Immature natural killer cell (primary cell): ENCODE measurements around the gene NUDT14. TPM values are rescaled to one million over a fixed set of nuclear protein-coding genes. Genes with fewer than 3 reads are reported as not detected.

Experiments used
- DNase-seq, 3 donors: peaks; one replicate each; pipeline ENCODE4 v3.0.0; 2022; ENCODE audit warnings: mixed read lengths in 1 of 3
- H3K27ac Mint-ChIP-seq, 6 donors: one replicate each; pipeline ENCODE4 v1.8.0; 2020; ENCODE audit warnings: mixed read lengths in 6 of 6, mild to moderate bottlenecking in 5 of 6, inconsistent platforms in 4 of 6, moderate library complexity in 3 of 6
- H3K27me3 Mint-ChIP-seq, 3 donors: one replicate each; pipeline ENCODE4 v1.8.0; 2020 to 2021; ENCODE audit warnings: low read depth in 3 of 3, mild to moderate bottlenecking in 3 of 3, mixed read lengths in 3 of 3, moderate library complexity in 3 of 3, inconsistent platforms in 1 of 3
- H3K36me3 Mint-ChIP-seq, 3 donors: one replicate each; pipeline ENCODE4 v1.8.0; 2020; ENCODE audit warnings: mixed read lengths in 3 of 3, inconsistent platforms in 2 of 3, mild to moderate bottlenecking in 2 of 3
- H3K4me1 Mint-ChIP-seq, 2 donors: one replicate each; pipeline ENCODE4 v1.8.0; 2020; ENCODE audit warnings: inconsistent platforms in 2 of 2, mild to moderate bottlenecking in 2 of 2, mixed read lengths in 2 of 2, moderate library complexity in 1 of 2
- H3K4me3 Mint-ChIP-seq, 5 donors: one replicate each; pipeline ENCODE4 v1.8.0; 2020; ENCODE audit warnings: mild to moderate bottlenecking in 5 of 5, mixed read lengths in 5 of 5, inconsistent platforms in 3 of 5, moderate library complexity in 3 of 5
- H3K9me3 Mint-ChIP-seq, 6 donors: one replicate each; pipeline ENCODE4 v1.8.0; 2020; ENCODE audit warnings: mild to moderate bottlenecking in 6 of 6, mixed read lengths in 6 of 6, inconsistent platforms in 4 of 6, moderate library complexity in 3 of 6
- polyA plus RNA-seq, 3 donors: library from polyadenylated mRNA; unstranded; fragments of 300-500 nt; fragmentation: Illumina TruSeq; gene quantifications; one replicate each; pipeline ENCODE4 v1.2.3, GENCODE V29; 2021

NUDT14 gene
- polyA plus RNA-seq, 3 donors from 2014 or later = 21.9 to 29.7 (median 27.3) TPM

- Mint-ChIP-seq H3K4me3 (no peak overlapping the region), H3K27ac (no peak overlapping the region), H3K36me3 (peaks cover 3 to 10% (median 5%) of the 10 kb centered on the region in 3 donors), H3K9me3 (peaks cover 0 to 6% (median 0%) of the 10 kb centered on the region in 6 donors), H3K27me3 (peaks cover 0 to 3% (median 0%) of the 10 kb centered on the region in 3 donors), H3K4me1 (no peaks in the 10 kb centered on the region)
- DNase-seq = no peak
These were observed 36.3 kb downstream of the NUDT14 start for GRCh38 chr14:105144666-105145380.

GRCh38 chr14:105144026-105144665, 37.0 kb downstream of the NUDT14 start:
- H3K27me3 Mint-ChIP-seq = peaks cover 0 to 3% (median 0%) of the 10 kb centered on the region in 3 donors
- no peaks in the 10 kb centered on the region for H3K4me1 Mint-ChIP-seq
- H3K27ac Mint-ChIP-seq = no peak overlapping the region
- no peak for DNase-seq
- peaks cover 0 to 6% (median 0%) of the 10 kb centered on the region in 6 donors for H3K9me3 Mint-ChIP-seq
- H3K4me3 Mint-ChIP-seq = no peak overlapping the region
- peaks cover 3 to 10% (median 5%) of the 10 kb centered on the region in 3 donors for H3K36me3 Mint-ChIP-seq

- no peaks in the 10 kb centered on the region for H3K4me1 Mint-ChIP-seq
- no peak overlapping the region for H3K4me3 Mint-ChIP-seq
- DNase-seq = no peak
- H3K27me3 Mint-ChIP-seq = peaks cover 0 to 3% (median 0%) of the 10 kb centered on the region in 3 donors
- H3K27ac Mint-ChIP-seq = no peak overlapping the region
- peaks cover 0 to 6% (median 0%) of the 10 kb centered on the region in 6 donors for H3K9me3 Mint-ChIP-seq
- H3K36me3 Mint-ChIP-seq = peaks cover 3 to 10% (median 5%) of the 10 kb centered on the region in 3 donors
These were observed 37.6 kb downstream of the NUDT14 start for GRCh38 chr14:105143451-105144025.

- Mint-ChIP-seq H3K27me3 (peaks cover 0 to 3% (median 0%) of the 10 kb centered on the region in 3 donors), H3K36me3 (peaks cover 3 to 10% (median 5%) of the 10 kb centered on the region in 3 donors), H3K4me1 (no peaks in the 10 kb centered on the region), H3K4me3 (no peak overlapping the region), H3K9me3 (peaks cover 0 to 6% (median 0%) of the 10 kb centered on the region in 6 donors), H3K27ac (no peak overlapping the region)
- DNase-seq = no peak
These were observed 38.3 kb downstream of the NUDT14 start for GRCh38 chr14:105142651-105143450.

GRCh38 chr14:105141486-105142281, 39.4 kb downstream of the NUDT14 start:
- Mint-ChIP-seq H3K9me3 (peaks cover 0 to 6% (median 0%) of the 10 kb centered on the region in 6 donors), H3K4me3 (no peak overlapping the region), H3K36me3 (peaks cover 3 to 10% (median 5%) of the 10 kb centered on the region in 3 donors), H3K4me1 (no peaks in the 10 kb centered on the region), H3K27me3 (peaks cover 2 to 3% (median 2%) of the 10 kb centered on the region in 3 donors), H3K27ac (no peak overlapping the region)
- DNase-seq = no peak

GRCh38 chr14:105141026-105141425, 40.1 kb downstream of the NUDT14 start:
- Mint-ChIP-seq H3K4me3 (no peak overlapping the region), H3K9me3 (peaks cover 0 to 6% (median 0%) of the 10 kb centered on the region in 6 donors), H3K4me1 (no peaks in the 10 kb centered on the region), H3K36me3 (peaks cover 3 to 10% (median 5%) of the 10 kb centered on the region in 3 donors), H3K27ac (no peak overlapping the region), H3K27me3 (peaks cover 2 to 3% (median 3%) of the 10 kb centered on the region in 3 donors)
- no peak for DNase-seq

- Mint-ChIP-seq H3K27ac (no peak overlapping the region), H3K4me1 (no peaks in the 10 kb centered on the region), H3K27me3 (peaks cover 2 to 4% (median 3%) of the 10 kb centered on the region in 3 donors), H3K36me3 (peaks cover 3 to 10% (median 5%) of the 10 kb centered on the region in 3 donors), H3K9me3 (peaks cover 0 to 6% (median 0%) of the 10 kb centered on the region in 6 donors), H3K4me3 (no peak overlapping the region)
- no peak for DNase-seq
These were observed 40.5 kb downstream of the NUDT14 start for GRCh38 chr14:105140581-105140980.

- Mint-ChIP-seq H3K9me3 (peaks cover 0 to 6% (median 0%) of the 10 kb centered on the region in 6 donors), H3K27me3 (peaks cover 2 to 4% (median 3%) of the 10 kb centered on the region in 3 donors), H3K36me3 (peaks cover 3 to 10% (median 5%) of the 10 kb centered on the region in 3 donors), H3K4me3 (no peak overlapping the region), H3K4me1 (no peaks in the 10 kb centered on the region), H3K27ac (no peak overlapping the region)
- no peak for DNase-seq
These were observed 41.3 kb downstream of the NUDT14 start for GRCh38 chr14:105139831-105140239.

GRCh38 chr14:105139212-105139825, 41.8 kb downstream of the NUDT14 start:
- Mint-ChIP-seq H3K4me3 (no peak overlapping the region), H3K9me3 (peaks cover 0 to 6% (median 0%) of the 10 kb centered on the region in 6 donors), H3K27ac (no peak overlapping the region), H3K27me3 (peaks cover 2 to 6% (median 3%) of the 10 kb centered on the region in 3 donors), H3K4me1 (no peaks in the 10 kb centered on the region), H3K36me3 (peaks cover 3 to 10% (median 5%) of the 10 kb centered on the region in 3 donors)
- no peak for DNase-seq

- no peak for DNase-seq
- peaks cover 3 to 10% (median 5%) of the 10 kb centered on the region in 3 donors for H3K36me3 Mint-ChIP-seq
- H3K4me3 Mint-ChIP-seq = no peak overlapping the region
- H3K4me1 Mint-ChIP-seq = no peaks in the 10 kb centered on the region
- H3K27me3 Mint-ChIP-seq = peaks cover 2 to 4% (median 3%) of the 10 kb centered on the region in 3 donors
- H3K27ac Mint-ChIP-seq = no peak overlapping the region
- peaks cover 0 to 6% (median 0%) of the 10 kb centered on the region in 6 donors for H3K9me3 Mint-ChIP-seq
These were observed 42.5 kb downstream of the NUDT14 start for GRCh38 chr14:105138551-105139111.

GRCh38 chr14:105138021-105138541, 43.0 kb downstream of the NUDT14 start:
- peaks cover 3 to 10% (median 5%) of the 10 kb centered on the region in 3 donors for H3K36me3 Mint-ChIP-seq
- H3K27me3 Mint-ChIP-seq = peaks cover 2 to 6% (median 4%) of the 10 kb centered on the region in 3 donors
- no peak overlapping the region for H3K4me3 Mint-ChIP-seq
- H3K9me3 Mint-ChIP-seq = peaks cover 0 to 6% (median 2%) of the 10 kb centered on the region in 6 donors
- H3K27ac Mint-ChIP-seq = no peak overlapping the region
- no peak for DNase-seq
- no peaks in the 10 kb centered on the region for H3K4me1 Mint-ChIP-seq
